GM23248 (cell line): ENCODE measurements around the gene KLHDC3. TPM values are rescaled to one million over a fixed set of nuclear protein-coding genes. Genes with fewer than 3 reads are reported as not detected.

Source experiments
- DNase-seq: peaks from one replicate; pipeline ENCODE4 v3.0.0-alpha.2; 2015
- H2AFZ ChIP-seq: fragments of 200-600 bp; sonication (generic); 2 replicates; pipeline ENCODE4 v1.6.1; 2016; ENCODE audit warnings: antibody characterized with exemption
- H3F3A ChIP-seq: fragments of 200-600 bp; sonication (generic); 2 replicates; pipeline ENCODE4 v1.6.1; 2016; ENCODE audit warnings: mild to moderate bottlenecking, antibody characterized with exemption, mixed run types; ENCODE audit not compliant: insufficient read depth
- H3K27ac ChIP-seq: fragments of 200-600 bp; sonication (generic); 2 replicates; pipeline ENCODE4 v1.5.1; 2016; ENCODE audit warnings: mild to moderate bottlenecking
- H3K27me3 ChIP-seq: fragments of 200-600 bp; sonication (generic); replicated peaks from 2 replicates; pipeline ENCODE4 v1.6.1; 2016; ENCODE audit warnings: mild to moderate bottlenecking; ENCODE audit not compliant: insufficient read depth
- H3K36me3 ChIP-seq: fragments of 200-600 bp; sonication (generic); 2 replicates; pipeline ENCODE4 v1.6.1; 2016; ENCODE audit warnings: low read depth, mild to moderate bottlenecking
- H3K4me1 ChIP-seq: fragments of 200-600 bp; sonication (generic); 2 replicates; pipeline ENCODE4 v1.6.1; 2016; ENCODE audit warnings: mild to moderate bottlenecking; ENCODE audit not compliant: insufficient read depth
- H3K4me2 ChIP-seq: fragments of 200-600 bp; sonication (generic); one replicate; pipeline ENCODE4 v1.6.1; 2016; ENCODE audit warnings: mild to moderate bottlenecking; ENCODE audit not compliant: unreplicated experiment
- H3K4me3 ChIP-seq: fragments of 200-600 bp; sonication (generic); 2 replicates; pipeline ENCODE4 v1.5.1; 2016; ENCODE audit warnings: mild to moderate bottlenecking
- H3K79me2 ChIP-seq: fragments of 200-600 bp; sonication (generic); 2 replicates; pipeline ENCODE4 v1.6.1; 2016; ENCODE audit warnings: mild to moderate bottlenecking; ENCODE audit not compliant: insufficient read depth
- H3K9ac ChIP-seq: fragments of 200-600 bp; sonication (generic); 2 replicates; pipeline ENCODE4 v1.6.1; 2016; ENCODE audit warnings: mild to moderate bottlenecking
- H3K9me2 ChIP-seq: fragments of 200-600 bp; sonication (generic); 2 replicates; pipeline ENCODE4 v1.6.1; 2016; ENCODE audit warnings: mixed run types, mild to moderate bottlenecking, moderate library complexity; ENCODE audit not compliant: insufficient read depth
- H3K9me3 ChIP-seq: fragments of 200-600 bp; sonication (generic); one replicate; pipeline ENCODE4 v1.6.1; 2017; ENCODE audit warnings: low read depth
- H4K20me1 ChIP-seq: fragments of 200-600 bp; sonication (generic); 2 replicates; pipeline ENCODE4 v1.6.0; 2016; ENCODE audit not compliant: insufficient read depth
- EZH2 ChIP-seq: fragments of 200-600 bp; sonication (generic); IDR thresholded peaks from 2 replicates; pipeline ENCODE4 v1.6.1; 2018; ENCODE audit warnings: antibody characterized with exemption, mild to moderate bottlenecking; ENCODE audit not compliant: insufficient read depth, poor library complexity, severe bottlenecking
- EZH2phosphoT487 ChIP-seq: fragments of 200-600 bp; sonication (generic); IDR thresholded peaks from 2 replicates; pipeline ENCODE4 v1.6.1; 2018; ENCODE audit warnings: antibody characterized with exemption, moderate library complexity, mild to moderate bottlenecking, low read depth; ENCODE audit not compliant: insufficient read depth
- WGBS, 2 experiments: methylation state at CpG; one replicate each; pipeline ENCODE4 v1.1.6; 2015 to 2017; ENCODE audit warnings: low lambda C conversion rate in 2 of 2, low coverage in 1 of 2; ENCODE audit errors: missing lambda C conversion rate in 2 of 2; 5-methylcytosine and 5-hydroxymethylcytosine counted together
- in situ Hi-C: fragments of 300-500 bp; cut with MboI; formaldehyde crosslinking; loops from 2 replicates; pipeline ENCODE4 v1.15.0; 2020
- polyA plus RNA-seq: library from polyadenylated mRNA; unstranded; fragments of >200 nt; fragmentation: Nextera tagmentation; extraction: Ambion mirVana; gene quantifications from 2 replicates; pipeline ENCODE4 v1.2.1, GENCODE V29; 2016
- total RNA-seq: library from RNA; depleted of rRNA; stranded (reverse); fragments of >200 nt; shearing (Covaris generic); gene quantifications from 2 replicates; pipeline ENCODE4 v1.2.3, GENCODE V29; 2014

Gene KLHDC3
- total and polyA plus RNA-seq, 2 experiments from 2014 or later: 94.3 to 129 TPM

DNA sequence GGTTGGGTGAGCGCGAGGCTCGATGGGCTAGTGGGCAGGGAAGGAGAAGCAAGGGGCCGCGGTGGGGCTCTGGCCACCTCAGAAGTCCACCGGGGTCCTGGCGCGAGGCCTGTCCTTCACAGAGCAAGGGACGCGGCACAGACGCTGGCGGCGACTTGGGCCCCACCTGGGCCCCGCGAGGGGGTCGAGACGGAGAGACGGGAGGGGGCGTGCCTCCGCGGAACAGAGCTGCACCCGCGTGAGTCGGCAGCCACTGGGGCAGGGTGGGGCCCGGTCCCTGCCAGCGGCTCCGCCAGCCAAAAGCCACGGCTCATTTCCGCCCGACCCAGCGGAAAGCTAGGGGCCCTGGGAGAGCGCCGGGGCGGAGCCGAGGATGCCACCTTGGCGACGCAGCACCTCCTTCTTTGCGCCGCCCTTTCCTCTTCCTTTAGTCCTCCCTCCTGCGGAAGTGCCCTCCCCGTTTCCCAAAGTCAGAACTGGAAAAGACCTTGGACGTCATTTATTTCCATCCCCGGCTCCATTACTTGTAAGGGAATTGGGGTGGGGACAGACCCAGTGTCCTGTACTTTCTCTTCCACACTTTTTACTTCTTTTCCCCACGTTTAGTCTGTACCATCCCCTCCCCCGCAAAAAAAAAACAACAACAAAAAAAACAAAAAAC is 39.6 kb downstream of the KLHDC3 start, which contains the start of gene CUL7:
CUL7 (minus strand) TSS at position 307 of the 661 bp plus-strand sequence. CDS start 1,063 bp downstream, outside the sequence.
- H3K36me3 ChIP-seq: peaks cover 10% of the 10 kb centered on the region
- WGBS, 2 experiments: 2 to 4% methylated on average over 32 to 43 of the region's 45 CpGs

DNA sequence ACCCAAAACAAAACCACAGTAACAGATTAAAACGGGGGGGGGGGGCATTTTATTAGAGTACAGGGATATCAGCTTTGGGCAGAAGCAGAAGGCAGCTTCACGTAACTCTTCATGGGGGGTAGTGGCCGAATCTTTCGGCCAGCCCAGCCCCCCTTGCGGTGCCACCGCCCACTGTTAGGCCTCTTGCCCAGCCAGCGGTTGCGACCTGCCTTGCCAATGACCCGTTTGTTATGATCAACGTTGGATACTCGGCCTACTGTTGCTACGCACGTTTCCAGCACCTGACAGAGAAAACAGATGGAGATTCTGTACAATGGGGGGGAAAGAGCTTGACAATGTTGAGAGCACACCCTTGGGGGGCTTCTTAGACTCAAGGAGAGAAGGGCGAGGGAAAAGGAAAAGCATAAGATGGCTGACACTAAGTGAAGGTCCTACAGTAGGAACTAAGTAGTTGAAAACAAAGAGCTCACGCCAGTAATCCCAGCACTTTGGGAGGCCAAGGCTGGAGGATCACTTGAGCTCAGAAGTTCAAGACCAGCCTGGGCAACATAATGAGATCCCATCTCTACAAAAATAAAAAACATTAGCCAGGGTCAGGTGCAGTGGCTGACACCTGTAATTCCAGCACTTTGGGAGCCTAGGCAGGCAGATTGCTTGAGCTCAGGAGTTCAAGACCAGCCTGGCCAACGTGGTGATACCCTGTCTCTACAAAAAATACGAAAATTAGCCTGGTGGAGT is 40.3 kb downstream of the KLHDC3 start:
- H2AFZ ChIP-seq: peak overlapping the region; percentile 63
- peaks cover 29% of the 10 kb centered on the region for H3K4me1 ChIP-seq
- H3K27ac ChIP-seq: peak overlapping the region; percentile 93
- H3F3A ChIP-seq: no peaks in the 10 kb centered on the region
- DNase-seq: peak; percentile 21
- no peaks in the 10 kb centered on the region for H3K9me3 ChIP-seq
- H3K36me3 ChIP-seq: peaks cover 4% of the 10 kb centered on the region
- WGBS, 2 experiments: 57 to 59% methylated on average over 17 of the region's 17 CpGs
- no peaks in the 10 kb centered on the region for H4K20me1 ChIP-seq
- no peaks in the 10 kb centered on the region for H3K27me3 ChIP-seq
- TF ChIP-seq EZH2 (no peak), EZH2phosphoT487 (no peak)
- in situ Hi-C loops: no loop called here
- H3K4me2 ChIP-seq: peak overlapping the region; percentile 54
- peak overlapping the region; percentile 99 for H3K9ac ChIP-seq
- H3K79me2 ChIP-seq: peaks cover 61% of the 10 kb centered on the region
- H3K4me3 ChIP-seq: peak overlapping the region; percentile 93
- H3K9me2 ChIP-seq: no peaks in the 10 kb centered on the region

More for the DNA sequence above, 39.6 kb downstream of the KLHDC3 start, which contains the start of gene CUL7:
- DNase-seq: peak; percentile 99
- H3K27ac ChIP-seq: peak within 1 kb of the TSS; percentile 93
- H3K4me2 ChIP-seq: peak within 1 kb of the TSS; percentile 99
- peaks cover 29% of the 10 kb centered on the region for H3K4me1 ChIP-seq
- no peaks in the 10 kb centered on the region for H3K9me3 ChIP-seq
- no peaks in the 10 kb centered on the region for H4K20me1 ChIP-seq
- H3F3A ChIP-seq: no peaks in the 10 kb centered on the region
- H3K27me3 ChIP-seq: no peaks in the 10 kb centered on the region
- no peaks in the 10 kb centered on the region for H3K9me2 ChIP-seq
- TF ChIP-seq EZH2 (no peak), EZH2phosphoT487 (no peak)
- peak within 1 kb of the TSS; percentile 99 for H3K9ac ChIP-seq
- peak within 1 kb of the TSS; percentile 63 for H2AFZ ChIP-seq
- H3K79me2 ChIP-seq: peaks cover 55% of the 10 kb centered on the region
- peak within 1 kb of the TSS; percentile 93 for H3K4me3 ChIP-seq
- in situ Hi-C loops: no loop called here

DNA sequence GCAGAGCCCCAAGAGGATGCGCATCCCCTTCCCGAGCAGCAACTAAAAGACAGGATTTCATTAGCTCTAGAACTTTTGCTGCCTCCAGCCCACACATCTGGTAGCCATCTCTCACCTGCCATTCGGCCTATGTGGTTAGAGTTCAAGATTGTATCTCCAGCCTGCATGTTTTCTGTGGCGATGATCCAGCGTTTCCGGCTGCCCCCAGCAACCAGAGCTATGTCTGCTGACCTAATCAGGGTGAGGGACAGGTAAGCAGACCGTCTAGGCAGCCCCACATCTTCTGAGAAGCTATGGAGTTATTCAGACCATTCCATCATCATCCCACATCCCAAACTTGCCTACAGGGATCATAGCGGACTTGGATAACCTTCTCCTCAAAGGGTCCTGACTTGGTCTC is 41.9 kb downstream of the KLHDC3 start:
- TF ChIP-seq EZH2phosphoT487: no peak
- no peak for TF ChIP-seq EZH2
- H3F3A ChIP-seq: no peaks in the 10 kb centered on the region
- H3K9me3 ChIP-seq: no peaks in the 10 kb centered on the region
- WGBS, 2 experiments: 65 to 72% methylated on average over 8 of the region's 8 CpGs
- H2AFZ ChIP-seq: no peak overlapping the region
- no peak for DNase-seq
- peaks cover 3% of the 10 kb centered on the region; the same call in 1 of the 2 replicates for H3K36me3 ChIP-seq
- no peaks in the 10 kb centered on the region for H3K9me2 ChIP-seq
- no peak overlapping the region for H3K4me3 ChIP-seq
- no peaks in the 10 kb centered on the region for H4K20me1 ChIP-seq
- H3K4me2 ChIP-seq: no peak overlapping the region
- H3K4me1 ChIP-seq: peaks cover 23% of the 10 kb centered on the region
- H3K27me3 ChIP-seq: no peaks in the 10 kb centered on the region
- no peak overlapping the region for H3K27ac ChIP-seq
- no peak overlapping the region for H3K9ac ChIP-seq
- H3K79me2 ChIP-seq: peaks cover 55% of the 10 kb centered on the region
- in situ Hi-C loops: no loop called here

DNA sequence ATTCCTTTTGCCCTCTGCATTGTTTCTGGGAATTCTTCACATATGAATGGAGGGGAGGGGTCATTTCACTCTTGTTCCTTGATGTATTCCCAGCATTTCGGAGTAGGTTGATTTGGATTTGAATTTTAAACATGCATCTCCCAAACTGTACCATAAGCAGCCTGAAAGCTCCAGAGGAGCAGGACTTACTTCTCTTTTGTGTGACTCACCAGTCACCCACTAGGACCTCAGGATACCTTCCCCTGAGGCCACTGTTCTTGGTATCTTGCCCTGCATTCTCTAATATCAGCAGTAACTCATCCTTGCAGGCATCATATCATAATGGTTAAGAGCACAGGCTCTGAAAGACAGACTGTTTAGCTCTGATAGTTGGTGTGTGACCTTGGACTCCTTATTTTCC is 44.5 kb downstream of the KLHDC3 start:
- Histone ChIP-seq H2AFZ (peak overlapping the region; percentile 78; the same call in 1 of the 2 replicates), H3K79me2 (peaks cover 33% of the 10 kb centered on the region), H3K9ac (peak overlapping the region; percentile 96), H3K27ac (no peak overlapping the region), H4K20me1 (no peaks in the 10 kb centered on the region), H3K4me2 (peak overlapping the region; percentile 85), H3K4me1 (peaks cover 5% of the 10 kb centered on the region; the same call in 1 of the 2 replicates), H3F3A (no peaks in the 10 kb centered on the region), H3K27me3 (no peaks in the 10 kb centered on the region), H3K9me3 (no peaks in the 10 kb centered on the region), H3K9me2 (no peaks in the 10 kb centered on the region), H3K36me3 (peaks cover 3% of the 10 kb centered on the region; the same call in 1 of the 2 replicates), H3K4me3 (peak overlapping the region; percentile 82)
- TF ChIP-seq EZH2phosphoT487 (no peak), EZH2 (no peak)
- WGBS, 2 experiments: 0 to 8% methylated on average over 1 of the region's 1 CpG
- in situ Hi-C loops: no loop called here
- DNase-seq: peak; percentile 42
